Measurements from ENCODE around the gene IFI6.

IFI6 gene

GRCh38 chr1:27713869-27714513 is 42.0 kb upstream of the IFI6 start:
- H3K4me2 ChIP-seq (ENCODE audit: low read length): no peak overlapping the region

GRCh38 chr1:27713139-27713725 is 41.2 kb upstream of the IFI6 start:
- H3K4me1 ChIP-seq (ENCODE audit: insufficient read depth, low read length, severe bottlenecking): no peaks in the 10 kb centered on the region
- no peak overlapping the region for H3K4me2 ChIP-seq (ENCODE audit: low read length)
- no peaks in the 10 kb centered on the region for H3K79me2 ChIP-seq (ENCODE audit: insufficient read depth, low read length)
- TF ChIP-seq CTCF (IDR thresholded peaks at IDR 0.05; ENCODE audit: low read length) (no peak), EZH2 (IDR thresholded peaks at IDR 0.05; ENCODE audit: borderline replicate concordance, low read length) (no peak)
- H3K27ac ChIP-seq (ENCODE audit: low read depth, low read length, poor library complexity, severe bottlenecking): no peak overlapping the region
- H3K9me3 ChIP-seq (ENCODE audit: low read length): peaks cover 6% of the 10 kb centered on the region; the same call in 1 of the 2 replicates
- no peak overlapping the region for H3K9ac ChIP-seq (ENCODE audit: low read length)
- no peaks in the 10 kb centered on the region for H3K9me2 ChIP-seq (ENCODE audit: low read depth, low read length)
- H3K36me3 ChIP-seq (ENCODE audit: insufficient read depth, low read length): no peaks in the 10 kb centered on the region; the same call in 1 of the 2 replicates
- no peaks in the 10 kb centered on the region for H3F3A ChIP-seq (ENCODE audit: insufficient read depth, low read length)
- H3K4me3 ChIP-seq (ENCODE audit: low read depth, low read length, poor library complexity, severe bottlenecking): no peak overlapping the region
- H2AFZ ChIP-seq (ENCODE audit: low read length): no peak overlapping the region
- H4K20me1 ChIP-seq (ENCODE audit: insufficient read depth, low read length): no peaks in the 10 kb centered on the region
- no peaks in the 10 kb centered on the region; the same call in 1 of the 2 replicates for H3K27me3 ChIP-seq (ENCODE audit: insufficient read depth, low read length)

More at GRCh38 chr1:27713869-27714513, 42.0 kb upstream of the IFI6 start:
- H3K27me3 ChIP-seq (ENCODE audit: insufficient read depth, low read length): no peaks in the 10 kb centered on the region; the same call in 1 of the 2 replicates
- H3K9me3 ChIP-seq (ENCODE audit: low read length): peaks cover 6% of the 10 kb centered on the region; the same call in 1 of the 2 replicates
- H2AFZ ChIP-seq (ENCODE audit: low read length): no peak overlapping the region
- H3K9me2 ChIP-seq (ENCODE audit: low read depth, low read length): no peaks in the 10 kb centered on the region
- H3F3A ChIP-seq (ENCODE audit: insufficient read depth, low read length): no peaks in the 10 kb centered on the region
- H3K4me1 ChIP-seq (ENCODE audit: insufficient read depth, low read length, severe bottlenecking): no peaks in the 10 kb centered on the region
- no peak overlapping the region for H3K9ac ChIP-seq (ENCODE audit: low read length)
- H3K4me3 ChIP-seq (ENCODE audit: low read depth, low read length, poor library complexity, severe bottlenecking): no peak overlapping the region
- no peaks in the 10 kb centered on the region for H3K79me2 ChIP-seq (ENCODE audit: insufficient read depth, low read length)
- no peaks in the 10 kb centered on the region; the same call in 1 of the 2 replicates for H3K36me3 ChIP-seq (ENCODE audit: insufficient read depth, low read length)
- no peak overlapping the region for H3K27ac ChIP-seq (ENCODE audit: low read depth, low read length, poor library complexity, severe bottlenecking)
- TF ChIP-seq CTCF (IDR thresholded peaks at IDR 0.05; ENCODE audit: low read length) (no peak), EZH2 (IDR thresholded peaks at IDR 0.05; ENCODE audit: borderline replicate concordance, low read length) (no peak)
- no peaks in the 10 kb centered on the region for H4K20me1 ChIP-seq (ENCODE audit: insufficient read depth, low read length)

DNA sequence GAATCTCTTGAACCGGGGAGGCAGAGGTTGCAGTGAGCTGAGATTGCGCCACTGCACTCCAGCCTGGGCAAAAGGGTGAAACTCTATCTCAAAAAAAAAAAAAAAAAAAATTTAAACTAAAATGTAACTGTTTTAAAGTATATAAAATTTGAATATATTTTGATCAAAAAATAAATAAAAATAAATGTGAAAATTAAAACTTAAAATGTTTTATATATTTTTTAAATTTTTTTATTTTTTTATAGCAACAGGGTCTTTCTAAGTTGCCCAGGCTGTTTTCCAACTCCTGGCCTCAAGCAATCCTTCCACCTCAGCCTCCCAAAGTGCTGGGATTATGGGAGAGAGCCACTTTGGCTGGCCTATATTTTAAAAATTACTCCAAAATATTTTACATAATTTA is 38.6 kb upstream of the IFI6 start:
- Histone ChIP-seq H3K4me2 (ENCODE audit: low read length) (no peak overlapping the region), H3K79me2 (ENCODE audit: insufficient read depth, low read length) (no peaks in the 10 kb centered on the region), H3K4me1 (ENCODE audit: insufficient read depth, low read length, severe bottlenecking) (no peaks in the 10 kb centered on the region), H3K27ac (ENCODE audit: low read depth, low read length, poor library complexity, severe bottlenecking) (no peak overlapping the region), H2AFZ (ENCODE audit: low read length) (no peak overlapping the region), H3K4me3 (ENCODE audit: low read depth, low read length, poor library complexity, severe bottlenecking) (no peak overlapping the region), H3K9me3 (ENCODE audit: low read length) (no peaks in the 10 kb centered on the region), H4K20me1 (ENCODE audit: insufficient read depth, low read length) (no peaks in the 10 kb centered on the region), H3K9me2 (ENCODE audit: low read depth, low read length) (no peaks in the 10 kb centered on the region), H3K36me3 (ENCODE audit: insufficient read depth, low read length) (no peaks in the 10 kb centered on the region; the same call in 1 of the 2 replicates), H3K27me3 (ENCODE audit: insufficient read depth, low read length) (no peaks in the 10 kb centered on the region), H3F3A (ENCODE audit: insufficient read depth, low read length) (no peaks in the 10 kb centered on the region), H3K9ac (ENCODE audit: low read length) (no peak overlapping the region)
- no peak for TF ChIP-seq EZH2 (IDR thresholded peaks at IDR 0.05; ENCODE audit: borderline replicate concordance, low read length)
- no peak for TF ChIP-seq CTCF (IDR thresholded peaks at IDR 0.05; ENCODE audit: low read length)
